Measurements from ENCODE around the gene TRIM58.

TRIM58 gene

GRCh38 chr1:247864644-247865043 is 7.7 kb downstream of the TRIM58 start:
- no peaks in the 10 kb centered on the region for H3K36me3 ChIP-seq
- H3K9me3 ChIP-seq: no peaks in the 10 kb centered on the region
- no peaks in the 10 kb centered on the region for H3K4me1 ChIP-seq
- no peaks in the 10 kb centered on the region for H3K27me3 ChIP-seq
- TF ChIP-seq CTCF (IDR thresholded peaks at IDR 0.05; ENCODE audit: low read depth, low read length): no peak
- no peak for DNase-seq
- H3K4me3 ChIP-seq (ENCODE audit: low read depth, low read length): no peak overlapping the region

- no peak for DNase-seq
Observed at GRCh38 chr1:247865416-247865815, 8.4 kb downstream of the TRIM58 start.

GRCh38 chr1:247883346-247883745 is 26.4 kb downstream of the TRIM58 start:
- Histone ChIP-seq H3K4me1 (no peaks in the 10 kb centered on the region), H3K36me3 (no peaks in the 10 kb centered on the region), H3K4me3 (ENCODE audit: low read depth, low read length) (no peak overlapping the region), H3K27me3 (no peaks in the 10 kb centered on the region), H3K9me3 (no peaks in the 10 kb centered on the region; the same call in 1 of the 2 replicates)
- no peak for TF ChIP-seq CTCF (IDR thresholded peaks at IDR 0.05; ENCODE audit: low read depth, low read length)
- no peak for DNase-seq

More at GRCh38 chr1:247865416-247865815, 8.4 kb downstream of the TRIM58 start:
- H3K4me1 ChIP-seq: no peaks in the 10 kb centered on the region
- no peaks in the 10 kb centered on the region for H3K27me3 ChIP-seq
- H3K9me3 ChIP-seq: no peaks in the 10 kb centered on the region
- H3K36me3 ChIP-seq: no peaks in the 10 kb centered on the region
- no peak for TF ChIP-seq CTCF (IDR thresholded peaks at IDR 0.05; ENCODE audit: low read depth, low read length)
- no peak overlapping the region for H3K4me3 ChIP-seq (ENCODE audit: low read depth, low read length)

- DNase-seq: no peak
- no peak for TF ChIP-seq CTCF (IDR thresholded peaks at IDR 0.05; ENCODE audit: low read depth, low read length)
- Histone ChIP-seq H3K27me3 (no peaks in the 10 kb centered on the region), H3K9me3 (no peaks in the 10 kb centered on the region; the same call in 1 of the 2 replicates), H3K4me1 (no peaks in the 10 kb centered on the region), H3K4me3 (ENCODE audit: low read depth, low read length) (no peak overlapping the region), H3K36me3 (no peaks in the 10 kb centered on the region)
Observed at GRCh38 chr1:247884797-247885413, 27.9 kb downstream of the TRIM58 start.

GRCh38 chr1:247895163-247895637 is 38.2 kb downstream of the TRIM58 start, which contains the start of gene OR2W3:
OR2W3 (plus strand) TSS chr1:247895587; CDS start chr1:247895587, 0 bp downstream.
- no peaks in the 10 kb centered on the region for H3K36me3 ChIP-seq
- TF ChIP-seq CTCF (IDR thresholded peaks at IDR 0.05; ENCODE audit: low read depth, low read length): no peak
- no peaks in the 10 kb centered on the region for H3K27me3 ChIP-seq
- H3K4me1 ChIP-seq: no peaks in the 10 kb centered on the region
- no peak for DNase-seq
- no peaks in the 10 kb centered on the region for H3K9me3 ChIP-seq
- no peak within 1 kb of the TSS for H3K4me3 ChIP-seq (ENCODE audit: low read depth, low read length)

GRCh38 chr1:247895976-247896375 is 39.0 kb downstream of the TRIM58 start:
- Histone ChIP-seq H3K4me1 (no peaks in the 10 kb centered on the region), H3K4me3 (ENCODE audit: low read depth, low read length) (no peak overlapping the region), H3K9me3 (no peaks in the 10 kb centered on the region), H3K27me3 (no peaks in the 10 kb centered on the region), H3K36me3 (no peaks in the 10 kb centered on the region)
- no peak for DNase-seq
- no peak for TF ChIP-seq CTCF (IDR thresholded peaks at IDR 0.05; ENCODE audit: low read depth, low read length)
